Fibroblast of gingiva (primary cell): Measurements from ENCODE around the gene APH1B.

ENCODE experiments used
- DNase-seq: peaks from one replicate; pipeline ENCODE4 v3.0.0-alpha.2; 2011; ENCODE audit warnings: low read depth

Gene APH1B

GRCh38 chr15:63353261-63353660, 75.9 kb downstream of the APH1B start:
- no peak for DNase-seq

- DNase-seq: no peak
Observed at GRCh38 chr15:63353887-63354286, 76.5 kb downstream of the APH1B start.

- no peak for DNase-seq
Observed at GRCh38 chr15:63354821-63355650, 77.6 kb downstream of the APH1B start.

- no peak for DNase-seq
Observed at GRCh38 chr15:63357061-63357460, 79.7 kb downstream of the APH1B start.

GRCh38 chr15:63357731-63358130, 80.3 kb downstream of the APH1B start:
- no peak for DNase-seq

- DNase-seq: no peak
Observed at GRCh38 chr15:63358241-63359029, 81.0 kb downstream of the APH1B start.
